ENCODE results near the gene NFATC2.
"Not testable (repeated sequence)": the region's sequence is repeated elsewhere in the genome, so short reads cannot be mapped to it uniquely, and the experiment has no call there.

Gene NFATC2

GRCh38 chr20:51495921-51496545 lies 46.5 kb downstream of the NFATC2 start:
- no peak for DNase-seq (ENCODE audit: extremely low read depth in 1 of 2, low read depth in 1 of 2)

DNA sequence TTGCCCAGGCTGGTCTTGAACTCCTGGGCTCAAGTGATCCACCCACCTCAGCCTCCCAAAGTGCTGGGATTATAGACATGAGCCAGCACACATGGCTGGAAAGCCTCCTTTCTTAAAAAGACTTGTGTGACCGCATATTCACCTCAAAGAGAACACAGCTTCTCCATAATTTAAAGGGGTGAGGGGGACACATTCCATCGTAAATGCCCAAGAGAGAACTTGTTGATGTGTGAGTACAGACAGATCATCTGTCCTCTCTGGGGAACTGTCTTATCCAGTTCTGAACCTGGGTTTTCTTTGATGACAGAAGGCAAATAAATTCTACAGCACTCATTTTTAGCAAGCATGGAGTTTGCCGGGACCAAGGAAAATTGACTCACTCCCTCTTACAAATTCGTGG lies 47.2 kb downstream of the NFATC2 start:
- no peak for DNase-seq (ENCODE audit: extremely low read depth in 1 of 2, low read depth in 1 of 2)

GRCh38 chr20:51494241-51495110 lies 48.0 kb downstream of the NFATC2 start:
- no peak for DNase-seq (ENCODE audit: extremely low read depth in 1 of 2, low read depth in 1 of 2)

DNA sequence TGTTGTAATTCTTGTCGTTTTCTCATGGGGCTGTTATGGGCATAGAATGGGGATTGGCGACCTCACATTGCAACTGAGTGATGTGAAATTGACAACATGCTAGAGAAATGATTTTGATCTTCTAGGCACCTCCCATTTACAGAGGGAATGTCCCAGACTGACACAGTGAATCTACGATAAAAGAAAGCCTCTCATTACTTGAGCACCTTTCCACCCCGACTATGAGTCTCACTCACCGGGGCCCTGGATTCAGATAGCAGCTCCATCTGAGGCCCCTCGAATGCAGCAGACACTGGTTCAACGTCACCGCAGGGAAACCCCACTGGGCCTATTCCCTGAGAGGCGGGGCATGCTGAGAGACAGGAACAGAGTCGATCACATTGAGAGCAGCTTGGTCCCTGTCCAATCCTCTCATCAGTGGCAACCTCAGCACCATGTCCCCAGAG lies 49.1 kb downstream of the NFATC2 start:
- no peak for DNase-seq (ENCODE audit: extremely low read depth in 1 of 2, low read depth in 1 of 2)

- DNase-seq (ENCODE audit: extremely low read depth in 1 of 2, low read depth in 1 of 2) = no peak
Observed at GRCh38 chr20:51492167-51493092, 50.1 kb downstream of the NFATC2 start.

DNA sequence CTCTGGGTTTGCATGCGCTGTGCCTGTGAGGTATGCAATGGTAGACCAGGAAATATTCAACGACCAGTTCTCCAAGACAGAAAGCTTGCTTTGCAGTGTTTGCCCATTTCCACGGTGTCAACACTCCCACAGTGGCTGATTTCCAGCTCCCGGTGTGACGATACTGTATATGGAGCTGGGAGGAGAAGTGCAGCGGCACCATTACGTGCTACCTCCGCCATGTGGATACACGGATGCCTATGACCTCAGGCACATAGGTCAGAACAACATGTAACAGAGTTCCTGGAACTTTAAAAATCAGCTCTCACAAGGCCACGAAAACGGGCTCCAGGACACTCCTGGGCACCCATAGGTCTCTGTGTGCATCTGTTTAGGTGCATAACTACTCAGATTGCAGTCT lies 51.1 kb downstream of the NFATC2 start:
- DNase-seq (ENCODE audit: extremely low read depth in 1 of 2, low read depth in 1 of 2) = no peak

- no peak for DNase-seq (ENCODE audit: extremely low read depth in 1 of 2, low read depth in 1 of 2)
Observed at GRCh38 chr20:51490635-51491034, 51.9 kb downstream of the NFATC2 start.

DNA sequence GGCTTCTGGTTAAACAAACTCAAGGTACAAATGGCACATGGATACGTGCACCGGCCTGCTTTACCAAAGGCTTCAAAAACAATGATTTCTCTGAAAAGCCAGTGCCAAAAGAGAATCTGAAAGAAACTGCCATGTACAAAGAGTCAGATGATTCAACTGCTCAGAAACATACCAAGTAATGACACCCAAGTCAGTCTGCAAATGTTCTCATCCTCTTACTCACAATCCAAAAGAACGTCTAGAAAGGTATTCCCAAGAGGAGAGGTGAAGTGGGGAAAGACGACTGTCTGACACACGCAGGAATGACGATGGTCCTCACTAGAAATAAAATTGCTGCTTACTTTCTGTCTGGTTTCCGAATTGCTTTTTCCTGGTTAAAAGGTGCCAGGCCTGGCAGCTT lies 52.9 kb downstream of the NFATC2 start:
- DNase-seq (ENCODE audit: extremely low read depth in 1 of 2, low read depth in 1 of 2) = no peak

DNA sequence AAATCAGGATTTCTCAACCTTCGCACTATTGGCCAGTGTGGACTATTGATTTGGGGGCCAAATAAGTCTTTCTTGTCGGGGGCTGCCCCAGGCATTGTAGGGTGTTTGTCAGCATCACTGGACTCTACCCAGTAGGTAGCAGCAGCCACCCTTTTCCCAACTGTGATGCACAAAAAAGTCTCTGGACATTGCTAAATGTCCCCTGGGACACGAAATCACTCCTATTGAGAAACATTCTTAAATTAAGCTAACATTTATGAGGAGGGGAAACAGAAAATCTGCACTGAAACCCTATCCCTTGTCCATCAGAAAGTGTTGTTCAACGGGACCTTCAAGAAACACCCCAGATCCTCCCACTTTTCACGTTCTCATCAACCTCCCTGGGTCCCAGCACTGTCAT lies 54.2 kb downstream of the NFATC2 start:
- DNase-seq (ENCODE audit: extremely low read depth in 1 of 2, low read depth in 1 of 2) = no peak

DNA sequence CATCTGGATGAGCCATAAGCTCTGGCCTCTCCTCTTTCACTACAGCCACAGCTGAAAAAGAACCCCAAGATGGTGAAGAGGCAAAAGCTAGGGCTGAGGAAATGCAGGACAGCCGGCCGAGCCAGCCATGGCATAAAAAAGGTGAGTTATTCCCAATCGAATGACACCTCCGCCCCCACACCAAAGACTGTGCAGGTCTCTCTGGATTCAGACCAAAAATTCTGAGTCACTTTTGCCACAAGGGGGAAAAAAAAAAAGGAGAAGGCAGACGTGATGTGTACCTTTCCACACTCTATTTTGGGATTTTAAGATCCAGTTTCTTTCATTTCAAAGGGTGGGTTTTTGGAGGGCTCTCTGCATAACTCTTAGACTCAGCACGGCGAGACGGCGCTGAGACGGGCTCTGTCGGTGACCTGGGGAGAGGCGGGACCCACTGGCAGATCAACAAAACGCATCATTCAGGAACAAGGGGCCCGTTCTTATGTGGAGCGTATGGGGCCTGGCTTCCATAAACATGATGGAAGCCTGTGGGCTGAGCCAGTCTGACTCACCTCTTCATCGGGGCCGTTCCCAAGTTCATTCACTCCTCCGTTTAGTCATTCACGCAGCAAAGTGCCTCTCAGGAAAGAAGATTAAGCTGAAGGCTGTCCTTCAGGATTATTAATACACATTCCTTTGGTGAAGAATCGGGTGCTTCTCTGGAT lies 54.8 kb downstream of the NFATC2 start:
- no peak for DNase-seq (ENCODE audit: extremely low read depth in 1 of 2, low read depth in 1 of 2)

DNA sequence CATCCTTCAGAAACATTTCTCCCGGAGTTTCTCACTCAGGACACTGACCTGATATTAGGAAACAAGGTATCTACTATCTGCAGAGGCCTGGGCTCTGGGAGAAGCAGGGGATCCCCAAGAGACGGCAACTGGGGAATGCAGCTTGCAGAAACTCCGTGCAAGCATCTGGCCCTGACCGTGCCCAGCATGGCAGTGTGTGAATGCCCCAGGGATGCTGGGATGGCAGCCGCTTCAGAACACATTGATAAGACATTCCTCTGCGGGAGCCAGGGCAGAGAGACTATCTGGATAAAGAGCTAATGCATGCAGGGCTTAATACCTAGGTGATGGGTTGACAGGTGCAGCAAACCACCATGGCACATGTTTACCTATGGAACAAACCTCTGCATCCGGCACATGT lies 55.4 kb downstream of the NFATC2 start:
- DNase-seq (ENCODE audit: extremely low read depth in 1 of 2, low read depth in 1 of 2) = no peak

DNA sequence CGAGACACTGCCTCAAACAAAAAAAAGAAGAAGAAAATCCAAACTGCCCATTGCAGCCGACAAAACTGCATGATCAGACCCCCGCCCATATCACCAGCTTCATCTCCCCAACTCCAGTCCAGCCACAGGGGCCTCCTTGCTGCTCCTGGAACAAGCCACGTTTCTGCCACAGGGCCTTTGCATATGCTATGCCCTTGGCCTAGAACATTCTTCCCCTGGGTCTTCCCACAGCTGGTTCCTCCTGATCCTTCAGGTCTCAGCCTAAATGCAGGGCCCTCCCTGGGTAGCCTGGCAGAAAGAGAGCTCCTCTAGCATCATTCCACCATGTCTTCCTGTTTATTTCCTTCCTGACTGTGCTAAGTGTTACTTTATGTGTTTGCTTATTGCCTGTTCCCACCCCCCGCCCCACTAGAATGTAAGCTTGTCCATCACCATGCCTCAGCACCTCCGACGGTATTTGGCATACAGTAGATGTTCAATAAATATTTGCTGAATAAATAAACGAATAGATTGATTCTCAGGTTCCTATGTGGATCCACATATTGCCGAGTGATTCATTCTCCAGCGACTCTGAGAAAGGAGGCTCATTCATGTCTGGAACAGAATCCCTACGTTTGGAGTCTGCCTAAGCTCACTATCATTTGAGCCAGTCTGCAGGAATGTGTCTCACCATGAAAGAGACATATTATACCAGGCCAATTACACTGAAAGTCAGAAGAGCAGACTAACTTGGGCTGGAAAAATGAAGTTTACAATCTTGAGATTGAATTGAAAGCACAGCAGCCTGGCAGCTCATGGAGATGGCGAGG lies 56.1 kb downstream of the NFATC2 start:
- DNase-seq (ENCODE audit: extremely low read depth in 1 of 2, low read depth in 1 of 2) = no peak

DNA sequence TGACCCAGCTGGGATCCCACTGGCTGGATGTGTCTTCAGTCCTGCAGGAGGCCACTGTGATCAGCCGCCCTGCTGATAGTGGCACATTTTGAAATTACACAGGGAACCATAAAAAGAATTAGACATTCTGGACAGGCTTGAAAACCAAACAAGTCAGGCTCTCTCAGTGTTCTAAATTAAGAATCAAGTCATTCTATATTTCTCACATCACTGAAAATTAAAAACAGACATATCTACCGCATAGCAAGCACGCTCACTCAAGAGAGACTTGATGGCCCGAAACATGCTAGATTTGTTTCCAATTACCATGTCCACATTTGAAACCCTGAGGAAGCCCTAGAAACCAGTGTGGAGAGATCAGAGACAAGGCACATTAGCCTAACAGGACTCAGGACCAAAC lies 57.7 kb downstream of the NFATC2 start:
- no peak for DNase-seq (ENCODE audit: extremely low read depth in 1 of 2, low read depth in 1 of 2)

- DNase-seq (ENCODE audit: extremely low read depth in 1 of 2, low read depth in 1 of 2) = no peak
Observed at GRCh38 chr20:51484141-51484815, 58.2 kb downstream of the NFATC2 start.

DNA sequence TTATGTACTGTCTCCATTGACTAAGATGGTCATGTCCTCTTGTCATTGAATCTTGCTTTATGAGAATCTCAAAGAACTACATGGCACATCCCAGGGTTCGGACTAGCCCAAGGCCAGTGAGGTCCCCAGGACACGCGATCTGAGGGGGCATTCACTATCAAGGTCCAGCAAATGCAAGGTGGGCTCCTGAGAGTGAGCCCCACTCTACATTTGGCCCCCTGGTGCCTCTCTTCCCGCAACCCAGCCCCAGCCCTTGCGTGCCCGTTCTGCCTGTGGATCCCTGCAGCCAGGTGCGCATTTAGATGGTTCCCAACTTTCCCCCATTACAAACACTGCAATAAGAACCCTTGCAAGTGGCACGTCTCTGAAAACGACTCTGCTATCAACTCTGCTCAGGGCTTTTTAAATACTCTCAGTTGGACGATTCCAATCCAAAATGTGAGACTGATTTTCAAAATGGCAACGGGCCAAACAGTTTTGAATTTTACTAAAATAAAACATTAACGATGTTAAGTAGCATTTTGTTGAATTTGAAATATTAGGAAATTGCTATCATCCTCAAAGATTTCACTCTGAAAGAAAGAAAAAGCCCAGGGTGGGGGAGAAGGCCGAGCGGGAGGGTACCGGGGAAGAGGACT lies 59.6 kb downstream of the NFATC2 start:
- DNase-seq (ENCODE audit: extremely low read depth in 1 of 2, low read depth in 1 of 2) = no peak

DNA sequence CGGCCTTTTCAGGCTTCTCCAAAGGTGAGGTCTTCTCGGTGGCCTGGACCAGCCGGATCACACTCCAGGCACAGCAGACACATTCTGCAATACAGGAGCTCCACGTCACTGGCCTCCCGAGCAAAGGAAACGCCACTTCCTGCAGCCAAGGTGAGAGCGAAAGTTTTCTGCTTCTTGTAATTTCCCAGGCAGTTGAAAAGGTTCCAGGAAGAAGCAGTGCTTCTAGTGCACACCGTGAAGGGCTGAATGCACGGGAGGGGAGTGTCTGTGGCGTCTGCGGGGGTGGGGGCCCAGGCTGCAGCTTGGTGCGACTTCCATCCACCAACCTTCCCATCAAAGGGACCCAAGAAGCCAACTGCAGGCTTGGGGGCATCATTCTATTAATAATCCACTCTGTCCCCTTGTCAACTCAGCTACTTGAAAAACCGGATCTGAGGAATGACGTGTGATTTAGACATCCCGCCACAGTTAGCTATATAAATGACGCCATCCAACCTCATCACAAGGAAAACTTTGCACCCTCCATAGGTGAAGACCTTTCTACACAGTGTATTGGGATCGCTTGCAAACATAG lies 61.1 kb downstream of the NFATC2 start:
- no peak for DNase-seq (ENCODE audit: extremely low read depth in 1 of 2, low read depth in 1 of 2)

- DNase-seq (ENCODE audit: extremely low read depth in 1 of 2, low read depth in 1 of 2) = no peak
Observed at GRCh38 chr20:51480507-51481270, 61.8 kb downstream of the NFATC2 start.

DNA sequence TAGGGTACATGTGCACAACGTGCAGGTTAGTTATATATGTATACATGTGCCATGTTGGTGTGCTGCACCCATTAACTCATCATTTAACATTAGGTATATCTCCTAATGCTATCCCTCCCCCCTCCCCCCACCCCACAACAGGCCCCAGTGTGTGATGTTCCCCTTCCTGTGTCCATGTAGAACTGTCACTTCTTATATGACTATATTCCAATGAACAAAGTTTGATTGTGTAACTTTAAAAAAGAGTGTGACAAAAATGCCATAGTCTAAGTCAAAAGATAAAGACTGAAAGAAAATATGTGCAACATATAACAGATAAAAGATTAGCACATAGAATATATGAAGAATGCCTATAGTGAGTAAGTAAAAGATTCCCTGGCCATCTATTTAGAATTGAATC lies 66.4 kb downstream of the NFATC2 start:
- DNase-seq (ENCODE audit: extremely low read depth in 1 of 2, low read depth in 1 of 2) = not testable (repeated sequence)

Measured in activated CD8-positive, alpha-beta memory T cell treated with anti-CD3 and anti-CD28 coated beads for 1 hour (primary cell).